GM18498 (cell line): ENCODE measurements around the gene HLA-DPB1.

ENCODE experiments used
- ATAC-seq: cut with Tn5 transposase; IDR thresholded peaks from one replicate; pipeline ENCODE4 v1.9.1; 2021; ENCODE audit warnings: mild to moderate bottlenecking, moderate library complexity; ENCODE audit not compliant: unreplicated experiment

Gene HLA-DPB1

GRCh38 chr6:33128318-33128717 lies 52.5 kb downstream of the HLA-DPB1 start:
- ATAC-seq, result peak; percentile 47

GRCh38 chr6:33132081-33132524 lies 56.3 kb downstream of the HLA-DPB1 start:
- no peak for ATAC-seq

GRCh38 chr6:33136310-33136900 lies 60.6 kb downstream of the HLA-DPB1 start:
- ATAC-seq, result no peak
